Neuronal stem cell (in vitro differentiated cells): ENCODE results near the gene C20orf144.

ENCODE experiments used
- DNase-seq: peaks from one replicate; pipeline ENCODE4 v3.0.0-alpha.2; 2013; ENCODE audit warnings: low spot score
- H2AFZ ChIP-seq: one replicate; pipeline ENCODE4 v1.6.1; 2013; ENCODE audit warnings: mild to moderate bottlenecking, low read length, inconsistent platforms
- H2AK5ac ChIP-seq: 2 replicates; pipeline ENCODE4 v1.6.1; 2013; ENCODE audit warnings: low read depth, mild to moderate bottlenecking, inconsistent platforms, low read length, moderate library complexity, mixed read lengths
- H2BK120ac ChIP-seq: 2 replicates; pipeline ENCODE4 v1.6.1; 2013; ENCODE audit warnings: low read depth, mild to moderate bottlenecking, inconsistent platforms, low read length, moderate library complexity, mixed read lengths
- H2BK12ac ChIP-seq: one replicate; pipeline ENCODE4 v1.6.1; 2013; ENCODE audit warnings: low read length, inconsistent platforms
- H2BK15ac ChIP-seq: 2 replicates; pipeline ENCODE4 v1.6.1; 2013; ENCODE audit warnings: mild to moderate bottlenecking, low read length, inconsistent platforms, mixed read lengths
- H2BK5ac ChIP-seq: one replicate; pipeline ENCODE4 v1.6.1; 2013; ENCODE audit warnings: inconsistent platforms, mild to moderate bottlenecking, low read length, moderate library complexity
- H3K14ac ChIP-seq: one replicate; pipeline ENCODE4 v1.6.1; 2013; ENCODE audit warnings: low read length, inconsistent platforms
- H3K18ac ChIP-seq: 2 replicates; pipeline ENCODE4 v1.6.1; 2013; ENCODE audit warnings: low read length, inconsistent platforms
- H3K23ac ChIP-seq: 2 replicates; pipeline ENCODE4 v1.6.1; 2013; ENCODE audit warnings: low read depth, mild to moderate bottlenecking, mixed read lengths, low read length, inconsistent platforms; ENCODE audit not compliant: poor library complexity
- H3K27ac ChIP-seq: replicated peaks from 3 replicates; pipeline ENCODE4 v1.5.1; 2013; ENCODE audit warnings: low read length, inconsistent platforms
- H3K27me3 ChIP-seq, 3 experiments: 2 replicates each; pipeline ENCODE4 v1.6.1; 2013; ENCODE audit warnings: low read length in 3 of 3, mild to moderate bottlenecking in 2 of 3, inconsistent platforms in 1 of 3, low read depth in 1 of 3, mixed read lengths in 1 of 3, moderate library complexity in 1 of 3; ENCODE audit not compliant: control insufficient read depth in 3 of 3, insufficient read depth in 3 of 3
- H3K36me3 ChIP-seq, 2 donors: replicated peaks in 1 of 2; 2 replicates each; pipeline ENCODE4 v1.6.1; 2013; ENCODE audit warnings: low read length in 2 of 2; ENCODE audit not compliant: control insufficient read depth in 2 of 2, insufficient read depth in 2 of 2
- H3K4ac ChIP-seq: 2 replicates; pipeline ENCODE4 v1.6.1; 2013; ENCODE audit warnings: inconsistent platforms, mild to moderate bottlenecking, low read length, moderate library complexity
- H3K4me1 ChIP-seq, 2 donors: 1 replicate in 1 of 2; 2 replicates in 1 of 2; pipeline ENCODE4 v1.6.1; 2013; ENCODE audit warnings: low read length in 2 of 2, low read depth in 1 of 2; ENCODE audit not compliant: control insufficient read depth in 2 of 2, insufficient read depth in 1 of 2
- H3K4me2 ChIP-seq: one replicate; pipeline ENCODE4 v1.6.1; 2013; ENCODE audit warnings: mild to moderate bottlenecking, low read length, inconsistent platforms; ENCODE audit not compliant: insufficient read depth, poor library complexity, severe bottlenecking
- H3K4me3 ChIP-seq, 2 donors: 2 replicates each; pipeline ENCODE4 v1.5.1; 2013; ENCODE audit warnings: low read length in 2 of 2, mild to moderate bottlenecking in 2 of 2, inconsistent platforms in 1 of 2, moderate library complexity in 1 of 2
- H3K79me1 ChIP-seq: one replicate; pipeline ENCODE4 v1.6.1; 2013; ENCODE audit warnings: low read depth, mild to moderate bottlenecking, inconsistent platforms, low read length, moderate library complexity
- H3K9ac ChIP-seq: one replicate; pipeline ENCODE4 v1.6.1; 2013; ENCODE audit warnings: mild to moderate bottlenecking, low read depth, low read length, inconsistent platforms; ENCODE audit not compliant: poor library complexity
- H3K9me3 ChIP-seq, 2 donors: replicated peaks in 1 of 2; 2 replicates each; pipeline versions ENCODE3 to v1.6.1; 2013; ENCODE audit warnings: low read length in 2 of 2, mild to moderate bottlenecking in 2 of 2, inconsistent platforms in 1 of 2, low read depth in 1 of 2, mixed read lengths in 1 of 2, moderate library complexity in 1 of 2; ENCODE audit not compliant: control insufficient read depth in 2 of 2, insufficient read depth in 1 of 2
- H4K8ac ChIP-seq: one replicate; pipeline ENCODE4 v1.6.1; 2013; ENCODE audit warnings: low read depth, mild to moderate bottlenecking, inconsistent platforms, low read length, moderate library complexity
- H4K91ac ChIP-seq: one replicate; pipeline ENCODE4 v1.6.1; 2013; ENCODE audit warnings: low read length, low read depth, mild to moderate bottlenecking, inconsistent platforms; ENCODE audit not compliant: poor library complexity
- WGBS, 2 donors: extraction: QIAGEN DNeasy Blood & Tissue Kit; methylation state at CpG; one replicate each; pipeline ENCODE4 v1.1.7; 2013; ENCODE audit warnings: missing lambda C conversion rate in 2 of 2, mixed read lengths in 1 of 2; ENCODE audit not compliant: insufficient read length in 2 of 2, insufficient replicate concordance in 1 of 2; ENCODE audit errors: extremely low coverage in 2 of 2; 5-methylcytosine and 5-hydroxymethylcytosine counted together

C20orf144 gene

DNA sequence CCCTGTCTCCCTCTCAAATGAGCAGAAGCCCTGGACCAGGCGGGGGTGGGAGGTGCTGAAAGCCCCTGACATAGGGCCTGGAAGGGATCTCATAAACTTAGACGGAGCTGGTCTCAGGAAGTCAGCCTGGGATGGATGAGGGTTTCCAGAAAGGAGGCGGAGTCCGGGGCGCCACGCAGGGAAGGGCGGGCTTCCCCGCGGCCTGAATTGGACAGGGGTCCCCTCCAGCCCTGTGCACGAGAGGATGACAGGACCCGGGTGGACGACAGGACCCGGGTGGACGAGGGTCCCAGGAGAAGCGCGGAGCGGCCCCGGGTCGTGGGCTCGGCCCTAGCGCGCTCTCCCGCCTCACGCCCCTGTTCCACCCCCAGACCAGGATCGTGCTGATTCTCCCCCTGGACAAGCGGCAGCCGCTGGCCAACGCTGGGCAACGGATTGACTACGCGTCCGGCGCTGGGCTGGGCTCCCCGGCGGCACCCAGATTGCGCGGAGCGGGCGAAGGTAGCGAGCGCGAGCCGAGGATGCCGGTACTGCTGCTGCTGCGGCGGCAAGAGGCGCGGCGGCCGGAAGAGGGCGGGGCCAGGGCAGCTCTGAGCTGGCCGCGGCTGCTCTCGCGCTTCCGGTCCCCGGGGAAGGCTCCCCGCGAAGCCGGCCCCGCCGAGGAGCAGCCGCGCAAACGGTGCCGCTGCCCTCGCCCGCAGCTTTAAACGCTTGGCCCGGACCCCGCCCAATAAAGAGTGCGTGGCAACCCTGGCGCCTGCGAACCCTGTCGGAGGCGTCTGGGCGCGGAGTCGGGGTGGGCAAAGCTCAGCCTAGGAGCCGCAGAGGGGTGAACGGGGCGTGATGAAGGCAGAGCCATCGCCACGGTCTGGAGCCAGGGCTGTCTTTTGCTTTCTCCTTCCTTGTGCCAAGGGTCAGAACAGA lies 1.3 kb downstream of the C20orf144 start:
- H4K91ac ChIP-seq, result peak overlapping the region; percentile 9
- H3K4me1 ChIP-seq, result peaks cover 5 to 10% of the 10 kb centered on the region in 2 donors
- no peak overlapping the region for H2BK12ac ChIP-seq
- no peak overlapping the region for H2BK120ac ChIP-seq
- peaks cover 0 to 4% (median 0%) of the 10 kb centered on the region in 3 experiments for H3K27me3 ChIP-seq
- H3K18ac ChIP-seq, result peak overlapping the region; percentile 100
- H3K9me3 ChIP-seq, result no peaks in the 10 kb centered on the region
- no CpG with 5 or more reads among the region's 84 CpGs for WGBS, 2 donors
- DNase-seq, result peak; percentile 69
- H3K27ac ChIP-seq, result peak overlapping the region; percentile 74
- peak overlapping the region; percentile 85 for H2AFZ ChIP-seq
- peak overlapping the region; percentile 86 for H3K4ac ChIP-seq
- peak overlapping the region; percentile 99 for H3K9ac ChIP-seq
- H3K23ac ChIP-seq, result peak overlapping the region; percentile 99
- H3K4me3 ChIP-seq, result peak overlapping the region; percentile 56 to 96
- no peaks in the 10 kb centered on the region for H3K79me1 ChIP-seq
- H2BK15ac ChIP-seq, result peak overlapping the region; percentile 77
- peak overlapping the region; percentile 98 for H3K14ac ChIP-seq
- H2BK5ac ChIP-seq, result peak overlapping the region; percentile 91
- peak overlapping the region; percentile 86 for H3K4me2 ChIP-seq
- peaks cover 0 to 20% of the 10 kb centered on the region in 2 donors for H3K36me3 ChIP-seq
- peak overlapping the region; percentile 99 for H4K8ac ChIP-seq
- H2AK5ac ChIP-seq, result peak overlapping the region; percentile 4

GRCh38 chr20:33664085-33664761 lies 2.1 kb downstream of the C20orf144 start:
- Histone ChIP-seq H3K79me1 (no peaks in the 10 kb centered on the region), H3K27me3 (peaks cover 0 to 4% (median 0%) of the 10 kb centered on the region in 3 experiments), H4K91ac (peak overlapping the region; percentile 33), H4K8ac (peak overlapping the region; percentile 99), H3K27ac (no peak overlapping the region), H3K4ac (peak overlapping the region; percentile 86), H3K36me3 (peaks cover 2 to 20% of the 10 kb centered on the region in 2 donors), H3K4me3 (peak overlapping the region; percentile 56 to 96), H2BK5ac (peak overlapping the region; percentile 91), H2AK5ac (peak overlapping the region; percentile 67), H3K4me1 (peaks cover 5 to 10% of the 10 kb centered on the region in 2 donors), H3K9me3 (no peaks in the 10 kb centered on the region), H3K18ac (peak overlapping the region; percentile 99), H3K23ac (peak overlapping the region; percentile 99), H2AFZ (peak overlapping the region; percentile 85), H3K4me2 (peak overlapping the region; percentile 86), H3K14ac (peak overlapping the region; percentile 98), H2BK120ac (peak overlapping the region; percentile 24), H2BK12ac (no peak overlapping the region), H2BK15ac (no peak overlapping the region), H3K9ac (peak overlapping the region; percentile 93)
- no CpG with 5 or more reads among the region's 9 CpGs for WGBS, 2 donors
- DNase-seq, result no peak

DNA sequence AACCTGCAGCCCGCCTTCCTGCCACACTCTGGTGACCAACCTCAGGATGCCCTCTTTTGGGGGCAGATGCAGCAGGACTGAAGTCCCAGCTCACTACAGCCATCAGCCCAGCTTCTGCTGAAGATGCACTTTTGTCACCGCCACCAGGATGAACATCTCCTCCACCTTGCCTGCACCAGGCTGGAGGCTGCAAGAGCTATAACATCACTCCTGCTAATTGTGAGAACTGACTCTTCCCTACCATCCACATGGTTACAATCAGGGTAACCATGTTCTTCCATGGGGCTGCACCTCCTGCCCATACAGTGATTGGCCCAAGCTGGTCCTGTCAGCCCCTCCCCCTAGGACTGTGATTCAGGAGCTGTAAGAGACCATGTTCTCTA lies 2.6 kb downstream of the C20orf144 start:
- H3K4ac ChIP-seq, result no peak overlapping the region
- peak overlapping the region; percentile 29 for H4K8ac ChIP-seq
- no peak overlapping the region for H3K27ac ChIP-seq
- no peaks in the 10 kb centered on the region for H3K79me1 ChIP-seq
- H2BK120ac ChIP-seq, result peak overlapping the region; percentile 24
- H2AFZ ChIP-seq, result no peak overlapping the region
- H3K23ac ChIP-seq, result peak overlapping the region; percentile 27
- no CpG with 5 or more reads among the region's 2 CpGs for whole genome bisulfite sequencing, 2 donors
- peak overlapping the region in 1 of 2 donors; percentile 56 for H3K4me3 ChIP-seq
- no peak overlapping the region for H3K14ac ChIP-seq
- H2BK15ac ChIP-seq, result no peak overlapping the region
- peak overlapping the region; percentile 33 for H4K91ac ChIP-seq
- H3K18ac ChIP-seq, result no peak overlapping the region
- H3K9me3 ChIP-seq, result no peaks in the 10 kb centered on the region
- DNase-seq, result no peak
- no peak overlapping the region for H3K4me2 ChIP-seq
- H2BK5ac ChIP-seq, result no peak overlapping the region
- peaks cover 0 to 4% (median 0%) of the 10 kb centered on the region in 3 experiments for H3K27me3 ChIP-seq
- peak overlapping the region; percentile 67 for H2AK5ac ChIP-seq
- peaks cover 2 to 21% of the 10 kb centered on the region in 2 donors for H3K36me3 ChIP-seq
- H2BK12ac ChIP-seq, result no peak overlapping the region
- H3K9ac ChIP-seq, result peak overlapping the region; percentile 73
- H3K4me1 ChIP-seq, result peaks cover 5 to 10% of the 10 kb centered on the region in 2 donors
